GM18873 (cell line): ENCODE measurements around the gene FAT1.

Source experiments
- ATAC-seq: cut with Tn5 transposase; IDR thresholded peaks from one replicate; pipeline ENCODE4 v1.9.1; 2021; ENCODE audit warnings: mild to moderate bottlenecking, moderate library complexity, moderate number of reproducible peaks; ENCODE audit not compliant: unreplicated experiment, low FRiP score

FAT1 gene

GRCh38 chr4:186588503-186588902 lies 135.2 kb downstream of the FAT1 start:
- ATAC-seq, result no peak

GRCh38 chr4:186587416-186588018 lies 136.1 kb downstream of the FAT1 start:
- ATAC-seq, result no peak

- ATAC-seq, result no peak
These were observed 137.5 kb downstream of the FAT1 start for GRCh38 chr4:186586205-186586604.

- ATAC-seq, result no peak
These were observed 138.7 kb downstream of the FAT1 start for GRCh38 chr4:186584912-186585311.

GRCh38 chr4:186581421-186581820 lies 142.2 kb downstream of the FAT1 start:
- ATAC-seq, result no peak

GRCh38 chr4:186580669-186581068 lies 143.0 kb downstream of the FAT1 start:
- no peak for ATAC-seq

GRCh38 chr4:186570193-186570996 lies 153.3 kb downstream of the FAT1 start:
- no peak for ATAC-seq

- ATAC-seq, result no peak
These were observed 154.0 kb downstream of the FAT1 start for GRCh38 chr4:186569533-186570192.

- no peak for ATAC-seq
These were observed 157.6 kb downstream of the FAT1 start for GRCh38 chr4:186566068-186566467.

GRCh38 chr4:186563761-186564160 lies 159.9 kb downstream of the FAT1 start:
- no peak for ATAC-seq

- ATAC-seq, result no peak
These were observed 161.9 kb downstream of the FAT1 start for GRCh38 chr4:186561748-186562147.

GRCh38 chr4:186560647-186561046 lies 163.0 kb downstream of the FAT1 start:
- no peak for ATAC-seq

GRCh38 chr4:186557486-186557885 lies 166.2 kb downstream of the FAT1 start:
- no peak for ATAC-seq

GRCh38 chr4:186557061-186557460 lies 166.6 kb downstream of the FAT1 start:
- no peak for ATAC-seq

GRCh38 chr4:186554914-186555827 lies 168.5 kb downstream of the FAT1 start, which contains the start of gene MTNR1A:
Gene MTNR1A (minus strand): TSS chr4:186555567. CDS start chr4:186555365, 202 bp downstream.
- no peak for ATAC-seq

GRCh38 chr4:186554539-186554913 lies 169.1 kb downstream of the FAT1 start:
- ATAC-seq, result no peak

- ATAC-seq, result no peak
These were observed 169.9 kb downstream of the FAT1 start for GRCh38 chr4:186553717-186554116.

GRCh38 chr4:186551849-186552248 lies 171.8 kb downstream of the FAT1 start:
- no peak for ATAC-seq

GRCh38 chr4:186545436-186545835 lies 178.2 kb downstream of the FAT1 start:
- ATAC-seq, result no peak

GRCh38 chr4:186543206-186543605 lies 180.4 kb downstream of the FAT1 start:
- no peak for ATAC-seq
